ENCODE measurements around the gene MBD4. TPM values are rescaled to one million over a fixed set of nuclear protein-coding genes. Genes with fewer than 3 reads are reported as not detected.
A peak's percentile ranks its signal among the peaks of the same experiment; 100 is the strongest.

The MBD4 gene
- total and polyA plus RNA-seq, 10 of the 15 experiments (the other 5 are each of a cell fraction or from before 2014, with no cell fraction given) = 17.7 to 59.0 (median 49.0) TPM

GRCh38 chr3:129439226-129439816 lies 427 bp downstream of the MBD4 start (continued):
- TF ChIP-seq PML (IDR thresholded peaks at IDR 0.05; ENCODE audit: low read length) = peak; percentile 36; the same call in 1 of the 2 replicates
- no peak; the same call in 2 of the 3 replicates for TF ChIP-seq POU2F2 (IDR thresholded peaks at IDR 0.05; ENCODE audit: borderline replicate concordance, low read depth, low read length)
- TF ChIP-seq TCF12 (IDR thresholded peaks at IDR 0.05; ENCODE audit: low read depth, low read length) = no peak
- TF ChIP-seq RCOR1 (conservative IDR thresholded peaks at IDR 0.05; ENCODE audit: low read depth, low read length) = 0 out of 2 replicates have a peak, but pooled peaks have one; percentile 48
- peak; percentile 67 for TF ChIP-seq GATAD2B (conservative IDR thresholded peaks at IDR 0.05; ENCODE audit: low read depth)
- peak; percentile 56 for TF ChIP-seq NR2F1 (conservative IDR thresholded peaks at IDR 0.05)
- peak; percentile 90 for TF ChIP-seq NKRF (conservative IDR thresholded peaks at IDR 0.05)
- peak; percentile 85 for TF ChIP-seq LARP7 (IDR thresholded peaks at IDR 0.05)
- TF ChIP-seq RELB (IDR thresholded peaks at IDR 0.05; ENCODE audit: low read depth) = peak; percentile 39; the same call in 1 of the 2 replicates
- TF ChIP-seq BCL3 (IDR thresholded peaks at IDR 0.05; ENCODE audit: borderline replicate concordance, insufficient read depth, low read depth, low read length, poor library complexity, severe bottlenecking) = no peak

All from GM12878 (cell line).